ENCODE measurements around the gene STPG3.
A peak's percentile ranks its signal among the peaks of the same experiment; 100 is the strongest.

Gene STPG3

DNA sequence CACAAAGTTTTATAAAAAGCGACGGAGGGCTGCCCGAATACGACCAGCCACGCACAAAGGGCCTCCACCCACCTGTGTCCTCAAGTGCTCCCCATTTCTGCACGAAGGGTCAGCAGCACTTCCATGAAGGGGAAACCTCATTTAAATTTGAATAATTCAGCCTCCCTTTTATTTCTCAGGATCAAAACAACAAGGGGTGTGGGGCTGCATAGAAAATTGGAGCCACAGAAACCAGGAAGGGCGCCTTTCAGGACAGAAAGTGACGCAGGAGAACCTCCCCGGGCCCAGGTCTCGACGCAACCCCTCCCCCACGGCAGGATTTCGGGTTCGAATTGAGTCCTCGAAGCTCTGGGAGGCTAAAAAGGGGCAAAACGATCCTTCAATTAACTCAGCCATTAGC lies 48.9 kb downstream of the STPG3 start:
- DNase-seq (ENCODE audit: low read depth in 3 of 3, low spot score in 1 of 3): no peak

DNA sequence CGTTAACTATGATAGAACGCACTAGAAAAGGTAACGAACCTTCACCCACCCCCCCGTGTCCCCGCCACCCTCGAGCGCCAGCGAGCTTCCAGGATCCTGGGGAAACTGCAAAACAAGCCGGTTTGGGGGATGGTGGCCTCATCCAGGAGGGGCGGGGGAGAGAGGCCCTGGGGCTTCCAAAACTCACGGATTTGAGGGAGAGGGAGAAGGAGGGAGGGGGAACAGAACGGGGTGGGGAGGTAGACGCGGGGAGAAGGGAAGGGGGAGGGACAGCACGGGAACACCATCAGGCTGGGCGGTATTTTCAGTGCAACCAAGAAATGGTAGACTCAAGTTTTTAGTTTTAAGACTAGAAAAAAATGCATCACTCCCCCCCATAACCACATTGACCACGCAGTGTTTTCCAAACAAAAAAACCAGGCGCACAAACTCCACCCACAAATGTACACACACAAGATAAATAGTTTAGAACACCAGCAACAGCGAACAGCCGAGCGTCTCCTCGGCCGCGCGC lies 49.5 kb downstream of the STPG3 start:
- no peak for DNase-seq (ENCODE audit: low read depth in 3 of 3, low spot score in 1 of 3)

- no peak for DNase-seq (ENCODE audit: low read depth in 3 of 3, low spot score in 1 of 3)
Observed at GRCh38 chr9:137301081-137301947, 50.2 kb downstream of the STPG3 start.

GRCh38 chr9:137302118-137302448 lies 51.0 kb downstream of the STPG3 start, which contains the start of gene NRARP:
TSS of gene NRARP (minus strand) at chr9:137302271. CDS start at chr9:137301928, 343 bp downstream.
- DNase-seq (ENCODE audit: low read depth in 3 of 3, low spot score in 1 of 3): peak; percentile 80 to 95 (median 88)

DNA sequence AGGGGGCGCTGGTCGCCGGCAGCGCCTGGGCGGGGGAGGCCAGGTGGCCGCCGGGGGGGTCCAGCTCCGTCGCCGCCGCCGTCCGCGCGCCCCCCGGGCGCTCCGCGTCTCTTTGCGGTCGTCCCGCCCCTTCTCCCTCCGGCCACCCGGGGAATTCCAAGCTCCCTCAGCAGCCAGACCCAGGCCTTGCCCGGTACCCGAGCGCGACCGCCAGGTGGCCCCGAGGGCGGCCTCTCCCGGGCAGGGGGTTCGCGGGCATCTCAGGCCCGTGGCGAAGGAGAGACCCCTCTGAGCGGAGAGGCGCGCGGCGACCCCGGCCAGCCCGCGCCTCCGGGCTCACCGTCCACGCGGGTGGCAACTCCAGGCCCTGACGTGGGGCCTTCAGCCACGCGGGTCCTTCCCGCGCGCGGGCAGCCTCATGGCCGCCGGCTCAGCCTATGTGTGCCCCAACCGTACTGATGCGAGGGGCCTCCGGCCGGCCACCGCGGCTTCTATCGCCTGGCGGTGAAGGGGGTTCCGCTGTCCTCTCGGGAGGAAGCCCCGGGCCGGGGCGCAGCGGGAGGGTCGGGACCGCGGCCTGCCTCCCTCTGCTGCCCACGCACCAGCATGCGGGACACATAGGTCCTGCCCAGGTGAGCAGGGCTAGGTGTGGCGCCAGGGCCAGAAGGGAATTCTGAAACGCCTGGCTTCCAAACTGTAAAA lies 51.5 kb downstream of the STPG3 start:
- DNase-seq (ENCODE audit: low read depth in 3 of 3, low spot score in 1 of 3): peak in 1 of 3 donors; percentile 43
